SU-DHL-6 (cell line): ENCODE results near the gene NOS1AP.

Experiments
- H2AFZ ChIP-seq: fragments of 200-600 bp; sonication (generic); 2 replicates; pipeline ENCODE4 v1.6.1; 2014; ENCODE audit warnings: low read depth, mild to moderate bottlenecking, moderate library complexity, mixed read lengths, antibody characterized with exemption, low read length; ENCODE audit not compliant: severe bottlenecking
- H3F3A ChIP-seq: fragments of 200-600 bp; shearing (Covaris generic); 2 replicates; pipeline ENCODE4 v1.6.0; 2016; ENCODE audit warnings: antibody characterized with exemption, mild to moderate bottlenecking; ENCODE audit not compliant: insufficient read depth
- H3K27ac ChIP-seq: fragments of 200-600 bp; sonication (generic); 2 replicates; pipeline ENCODE4 v1.5.1; 2016; ENCODE audit warnings: low read depth, mild to moderate bottlenecking, low read length, moderate library complexity, mixed read lengths
- H3K27me3 ChIP-seq: fragments of 200-600 bp; sonication (generic), shearing (Covaris generic); 2 replicates; pipeline ENCODE4 v1.6.0; 2014; ENCODE audit warnings: mild to moderate bottlenecking, low read length
- H3K36me3 ChIP-seq: fragments of 200-600 bp; sonication (generic); 2 replicates; pipeline ENCODE4 v1.6.1; 2014; ENCODE audit warnings: mild to moderate bottlenecking, low read length, mixed read lengths
- H3K4me2 ChIP-seq: fragments of 300-600, 200-600 bp; shearing (Covaris generic), sonication (generic); 2 replicates; pipeline ENCODE4 v1.6.0; 2014; ENCODE audit warnings: low read length, low read depth, mild to moderate bottlenecking; ENCODE audit not compliant: poor library complexity, severe bottlenecking
- H3K4me3 ChIP-seq: fragments of 200-600 bp; sonication (generic); 2 replicates; pipeline ENCODE4 v1.5.1; 2014; ENCODE audit warnings: antibody characterized with exemption, low read length, mild to moderate bottlenecking, mixed read lengths; ENCODE audit not compliant: insufficient read depth, poor library complexity, severe bottlenecking
- H3K79me2 ChIP-seq: fragments of 200-600 bp; sonication (generic); 2 replicates; pipeline ENCODE4 v1.6.1; 2014; ENCODE audit warnings: mild to moderate bottlenecking, low read length, moderate library complexity; ENCODE audit not compliant: insufficient read depth
- H3K9ac ChIP-seq: fragments of 200-600 bp; sonication (generic); 2 replicates; pipeline ENCODE4 v1.7.0; 2014; ENCODE audit warnings: mild to moderate bottlenecking, low read length
- H3K9me2 ChIP-seq: fragments of 200-600 bp; sonication (generic); replicated peaks from 2 replicates; pipeline ENCODE4 v1.6.1; 2014; ENCODE audit warnings: low read length; ENCODE audit not compliant: insufficient read depth
- H3K9me3 ChIP-seq: fragments of 200-600 bp; sonication (generic); 2 replicates; pipeline ENCODE4 v1.6.1; 2014; ENCODE audit warnings: low read length, mixed read lengths; ENCODE audit not compliant: insufficient read depth
- H4K20me1 ChIP-seq: fragments of 200-600 bp; sonication (generic); 2 replicates; pipeline ENCODE4 v1.6.1; 2014; ENCODE audit warnings: low read depth, mild to moderate bottlenecking, antibody characterized with exemption, low read length, moderate library complexity, mixed read lengths
- EZH2phosphoT487 ChIP-seq: fragments of 200-600 bp; sonication (generic), shearing (Covaris generic); conservative IDR thresholded peaks from 2 replicates; pipeline ENCODE4 v1.6.1; 2018; ENCODE audit warnings: mild to moderate bottlenecking, antibody characterized with exemption, low read length, moderate library complexity, mixed read lengths
- TF ChIP-seq, protein P1 (sequence below): fragments of 200-600 bp; sonication (generic); IDR thresholded peaks from one replicate; pipeline ENCODE4 v1.5.1; 2017; ENCODE audit warnings: antibody characterized with exemption, mild to moderate bottlenecking, low read length, moderate library complexity; ENCODE audit not compliant: insufficient read depth, poor library complexity, severe bottlenecking

The NOS1AP gene

DNA sequence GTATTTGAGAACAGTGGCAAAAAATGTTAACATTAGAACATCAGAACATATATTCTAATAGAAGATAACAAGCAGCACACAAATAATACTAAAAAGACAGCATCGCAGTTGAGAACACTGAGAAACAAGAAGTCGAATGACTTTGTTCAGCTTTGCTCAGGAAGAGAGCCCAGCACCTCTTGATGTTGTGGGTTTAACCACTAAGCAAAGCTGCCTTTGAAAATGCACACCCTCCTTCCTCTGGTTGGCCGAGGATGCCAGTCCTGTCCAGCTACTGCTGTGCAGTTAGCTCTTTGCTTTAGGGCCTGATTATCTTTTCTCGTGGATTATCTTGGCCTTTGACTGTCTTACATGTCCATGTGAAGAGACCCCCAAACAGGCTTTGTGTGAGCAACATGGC is 246.7 kb downstream of the NOS1AP start:
- Histone ChIP-seq H3K27me3 (no peaks in the 10 kb centered on the region), H3K27ac (no peak overlapping the region), H2AFZ (no peak overlapping the region), H3K9me2 (no peaks in the 10 kb centered on the region), H3K4me3 (no peak overlapping the region), H3K4me2 (no peak overlapping the region), H3K9ac (no peak overlapping the region), H3F3A (no peaks in the 10 kb centered on the region), H3K36me3 (no peaks in the 10 kb centered on the region), H4K20me1 (no peaks in the 10 kb centered on the region), H3K9me3 (no peaks in the 10 kb centered on the region), H3K79me2 (no peaks in the 10 kb centered on the region)
- TF ChIP-seq, protein P1, sequence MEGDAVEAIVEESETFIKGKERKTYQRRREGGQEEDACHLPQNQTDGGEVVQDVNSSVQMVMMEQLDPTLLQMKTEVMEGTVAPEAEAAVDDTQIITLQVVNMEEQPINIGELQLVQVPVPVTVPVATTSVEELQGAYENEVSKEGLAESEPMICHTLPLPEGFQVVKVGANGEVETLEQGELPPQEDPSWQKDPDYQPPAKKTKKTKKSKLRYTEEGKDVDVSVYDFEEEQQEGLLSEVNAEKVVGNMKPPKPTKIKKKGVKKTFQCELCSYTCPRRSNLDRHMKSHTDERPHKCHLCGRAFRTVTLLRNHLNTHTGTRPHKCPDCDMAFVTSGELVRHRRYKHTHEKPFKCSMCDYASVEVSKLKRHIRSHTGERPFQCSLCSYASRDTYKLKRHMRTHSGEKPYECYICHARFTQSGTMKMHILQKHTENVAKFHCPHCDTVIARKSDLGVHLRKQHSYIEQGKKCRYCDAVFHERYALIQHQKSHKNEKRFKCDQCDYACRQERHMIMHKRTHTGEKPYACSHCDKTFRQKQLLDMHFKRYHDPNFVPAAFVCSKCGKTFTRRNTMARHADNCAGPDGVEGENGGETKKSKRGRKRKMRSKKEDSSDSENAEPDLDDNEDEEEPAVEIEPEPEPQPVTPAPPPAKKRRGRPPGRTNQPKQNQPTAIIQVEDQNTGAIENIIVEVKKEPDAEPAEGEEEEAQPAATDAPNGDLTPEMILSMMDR, result no peak
- TF ChIP-seq EZH2phosphoT487, result no peak

DNA sequence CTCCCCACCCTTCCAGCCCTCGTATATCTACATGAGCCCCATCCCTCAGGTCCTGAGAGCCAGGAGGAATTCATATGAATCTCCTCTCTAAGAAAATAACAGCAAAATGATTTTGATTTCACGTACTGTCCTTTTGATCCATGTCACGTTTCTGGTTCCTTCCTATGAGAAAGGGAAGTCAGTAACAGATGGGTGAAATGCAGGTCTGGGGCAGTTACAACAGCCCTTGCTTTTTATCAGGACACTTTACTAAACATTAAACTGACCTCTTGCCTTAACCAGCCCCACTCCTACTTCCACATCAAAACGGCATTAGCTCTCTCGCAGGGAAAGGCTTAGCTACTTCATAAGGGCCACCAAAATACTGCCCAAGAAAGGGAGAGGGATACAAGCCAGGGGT is 248.1 kb downstream of the NOS1AP start:
- H3K4me3 ChIP-seq, result no peak overlapping the region
- H3K27ac ChIP-seq, result no peak overlapping the region

DNA sequence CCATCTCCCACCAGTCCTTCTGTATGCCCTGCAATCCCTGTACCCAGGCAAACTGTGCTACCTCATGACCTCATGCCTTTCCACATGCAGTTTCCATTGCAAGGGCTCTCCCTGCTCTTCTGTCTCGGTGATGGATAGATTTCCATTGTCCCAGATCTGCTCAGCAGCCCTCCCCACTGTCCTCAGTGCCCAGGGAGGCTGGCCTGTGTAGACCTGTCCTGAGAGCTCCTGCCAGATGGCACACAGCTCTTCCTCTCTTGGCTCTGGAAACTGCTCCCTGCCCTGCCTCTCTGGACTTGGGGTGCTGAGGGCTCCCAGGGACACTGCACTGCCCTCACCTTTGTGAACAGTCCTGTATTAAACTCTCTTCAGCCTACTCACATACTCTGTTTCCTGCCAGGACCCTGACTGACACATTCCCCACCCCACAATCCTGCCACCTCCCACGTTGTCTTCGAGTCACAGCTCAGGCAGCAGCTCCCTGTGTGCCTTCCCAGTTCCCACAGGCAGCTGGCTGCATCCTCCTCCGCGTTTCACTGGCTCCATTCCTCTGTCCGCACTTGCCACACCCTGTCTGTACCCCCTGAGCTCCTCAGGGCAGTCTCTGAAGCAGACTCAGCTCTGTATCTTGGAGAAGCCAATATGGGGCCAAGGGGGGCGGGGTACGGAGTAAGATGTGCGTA is 250.1 kb downstream of the NOS1AP start:
- TF ChIP-seq EZH2phosphoT487, result no peak
- TF ChIP-seq, protein P1, result no peak
- no peak overlapping the region for H3K27ac ChIP-seq
- H3K27me3 ChIP-seq, result no peaks in the 10 kb centered on the region
- H3K4me3 ChIP-seq, result no peak overlapping the region
- H3K36me3 ChIP-seq, result no peaks in the 10 kb centered on the region
- no peaks in the 10 kb centered on the region for H3K9me3 ChIP-seq
- H3K9me2 ChIP-seq, result no peaks in the 10 kb centered on the region
- H3K9ac ChIP-seq, result no peak overlapping the region
- no peak overlapping the region for H3K4me2 ChIP-seq
- no peaks in the 10 kb centered on the region for H3K79me2 ChIP-seq
- H4K20me1 ChIP-seq, result no peaks in the 10 kb centered on the region
- H2AFZ ChIP-seq, result no peak overlapping the region
- H3F3A ChIP-seq, result no peaks in the 10 kb centered on the region

More for the DNA sequence above, 248.1 kb downstream of the NOS1AP start:
- no peak overlapping the region for H3K9ac ChIP-seq
- H3K4me2 ChIP-seq, result no peak overlapping the region
- no peaks in the 10 kb centered on the region for H3K27me3 ChIP-seq
- H3F3A ChIP-seq, result no peaks in the 10 kb centered on the region
- TF ChIP-seq, protein P1, result no peak
- no peak for TF ChIP-seq EZH2phosphoT487
- no peaks in the 10 kb centered on the region for H3K79me2 ChIP-seq
- H3K9me3 ChIP-seq, result no peaks in the 10 kb centered on the region
- no peak overlapping the region for H2AFZ ChIP-seq
- no peaks in the 10 kb centered on the region for H4K20me1 ChIP-seq
- no peaks in the 10 kb centered on the region for H3K36me3 ChIP-seq
- H3K9me2 ChIP-seq, result no peaks in the 10 kb centered on the region
